VCaP (cell line): ENCODE data around the gene MANEAL.

Source experiments
- H3K27ac ChIP-seq: fragments of 450-650 bp; 2 replicates; pipeline ENCODE4 v1.5.1; 2017
- CTCF ChIP-seq: fragments of 450-650 bp; conservative IDR thresholded peaks from 2 replicates; pipeline ENCODE4 v1.5.1; 2017; ENCODE audit warnings: mild to moderate bottlenecking, moderate library complexity

MANEAL gene

GRCh38 chr1:37831809-37832208 lies 38.2 kb downstream of the MANEAL start:
- no peak for TF ChIP-seq CTCF

GRCh38 chr1:37836788-37837187 lies 43.1 kb downstream of the MANEAL start:
- H3K27ac ChIP-seq = no peak overlapping the region
- TF ChIP-seq CTCF = no peak

More at GRCh38 chr1:37831809-37832208, 38.2 kb downstream of the MANEAL start:
- no peak overlapping the region for H3K27ac ChIP-seq

- TF ChIP-seq CTCF = no peak
- H3K27ac ChIP-seq = no peak overlapping the region
Observed at GRCh38 chr1:37839676-37840075, 46.0 kb downstream of the MANEAL start.

GRCh38 chr1:37840711-37841110 lies 47.1 kb downstream of the MANEAL start:
- no peak overlapping the region for H3K27ac ChIP-seq
- TF ChIP-seq CTCF = no peak

- H3K27ac ChIP-seq = no peak overlapping the region
- TF ChIP-seq CTCF = no peak
Observed at GRCh38 chr1:37841652-37842051, 48.0 kb downstream of the MANEAL start.

- H3K27ac ChIP-seq = no peak overlapping the region
- TF ChIP-seq CTCF = no peak
Observed at GRCh38 chr1:37844536-37844935, 50.9 kb downstream of the MANEAL start.

GRCh38 chr1:37845049-37845646 lies 51.5 kb downstream of the MANEAL start:
- TF ChIP-seq CTCF = no peak
- H3K27ac ChIP-seq = no peak overlapping the region
